ENCODE results near the gene PANX2.

DNA sequence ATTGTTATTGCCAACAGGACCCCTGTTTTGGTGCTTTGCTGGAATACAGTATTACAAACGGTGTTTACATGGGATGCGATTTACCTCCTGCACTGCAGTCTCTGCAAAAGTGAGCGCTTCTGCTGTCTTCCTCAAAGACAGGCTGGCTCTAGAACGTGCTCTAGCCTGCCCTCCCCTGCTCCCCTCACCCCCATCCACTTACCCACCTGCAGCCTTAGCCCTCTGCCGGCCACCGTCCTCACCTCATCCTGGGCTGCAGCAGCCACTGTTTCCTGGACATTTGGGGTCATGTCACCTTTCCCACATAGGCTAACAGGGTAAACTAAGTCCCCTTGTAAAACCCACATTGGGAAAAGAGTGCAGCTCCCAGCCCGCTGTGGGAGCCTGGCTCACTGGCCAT lies 9.6 kb upstream of the PANX2 start:
- TF ChIP-seq, protein P1, sequence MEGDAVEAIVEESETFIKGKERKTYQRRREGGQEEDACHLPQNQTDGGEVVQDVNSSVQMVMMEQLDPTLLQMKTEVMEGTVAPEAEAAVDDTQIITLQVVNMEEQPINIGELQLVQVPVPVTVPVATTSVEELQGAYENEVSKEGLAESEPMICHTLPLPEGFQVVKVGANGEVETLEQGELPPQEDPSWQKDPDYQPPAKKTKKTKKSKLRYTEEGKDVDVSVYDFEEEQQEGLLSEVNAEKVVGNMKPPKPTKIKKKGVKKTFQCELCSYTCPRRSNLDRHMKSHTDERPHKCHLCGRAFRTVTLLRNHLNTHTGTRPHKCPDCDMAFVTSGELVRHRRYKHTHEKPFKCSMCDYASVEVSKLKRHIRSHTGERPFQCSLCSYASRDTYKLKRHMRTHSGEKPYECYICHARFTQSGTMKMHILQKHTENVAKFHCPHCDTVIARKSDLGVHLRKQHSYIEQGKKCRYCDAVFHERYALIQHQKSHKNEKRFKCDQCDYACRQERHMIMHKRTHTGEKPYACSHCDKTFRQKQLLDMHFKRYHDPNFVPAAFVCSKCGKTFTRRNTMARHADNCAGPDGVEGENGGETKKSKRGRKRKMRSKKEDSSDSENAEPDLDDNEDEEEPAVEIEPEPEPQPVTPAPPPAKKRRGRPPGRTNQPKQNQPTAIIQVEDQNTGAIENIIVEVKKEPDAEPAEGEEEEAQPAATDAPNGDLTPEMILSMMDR (IDR thresholded peaks at IDR 0.05) = no peak
- no peak for TF ChIP-seq POLR2A (IDR thresholded peaks at IDR 0.05)
